B cell (primary cell): Measurements from ENCODE around the gene ZNF723.

Source experiments
- CTCF ChIP-seq: fragments of 200-600 bp; IDR thresholded peaks from one replicate; pipeline ENCODE4 v1.8.0; 2022; ENCODE audit warnings: antibody characterized with exemption, mild to moderate bottlenecking
- EZH2 ChIP-seq: IDR thresholded peaks from 2 replicates; pipeline ENCODE4 v1.6.1; 2012; ENCODE audit warnings: borderline replicate concordance, low read depth, mild to moderate bottlenecking, moderate library complexity, low read length; ENCODE audit not compliant: insufficient read depth, poor library complexity, severe bottlenecking

DNA sequence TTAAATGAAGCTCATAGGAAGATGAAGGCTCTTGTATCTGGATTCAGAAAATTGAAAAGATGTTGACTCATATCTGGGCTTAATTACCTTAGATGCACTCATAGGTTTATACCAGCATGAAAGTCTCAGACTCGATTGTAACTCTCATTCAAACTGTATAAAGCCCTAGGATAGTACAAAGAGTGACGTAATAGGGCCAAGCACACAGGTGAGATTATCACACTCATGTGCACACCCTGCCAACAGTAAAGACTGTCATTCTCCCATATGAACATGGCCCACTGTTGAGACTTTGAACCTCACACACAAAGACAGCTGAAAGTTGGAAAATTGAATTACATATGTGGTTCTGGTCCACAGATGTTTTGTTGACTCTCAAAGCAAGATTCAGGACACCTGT lies 18.0 kb upstream of the ZNF723 start:
- no peak for TF ChIP-seq CTCF
- no peak for TF ChIP-seq EZH2
